GM18499 (cell line): ENCODE results near the gene KANK2.

Experiments used
- ATAC-seq: cut with Tn5 transposase; IDR thresholded peaks from one replicate; pipeline ENCODE4 v1.9.1; 2021; ENCODE audit warnings: moderate number of reproducible peaks; ENCODE audit not compliant: insufficient read depth, unreplicated experiment

The KANK2 gene

GRCh38 chr19:11226716-11227166, 29.4 kb upstream of the KANK2 start:
- no peak for ATAC-seq

- no peak for ATAC-seq
Observed at GRCh38 chr19:11225815-11226214, 28.5 kb upstream of the KANK2 start.

- no peak for ATAC-seq
Observed at GRCh38 chr19:11225172-11225571, 27.8 kb upstream of the KANK2 start.

GRCh38 chr19:11224429-11224828, 27.1 kb upstream of the KANK2 start:
- no peak for ATAC-seq

GRCh38 chr19:11223200-11223599, 25.9 kb upstream of the KANK2 start:
- ATAC-seq, result no peak

GRCh38 chr19:11221082-11221598, 23.8 kb upstream of the KANK2 start:
- ATAC-seq, result no peak

- ATAC-seq, result no peak
Observed at GRCh38 chr19:11214387-11214786, 17.0 kb upstream of the KANK2 start.

- no peak for ATAC-seq
Observed at GRCh38 chr19:11210656-11210928, 13.2 kb upstream of the KANK2 start.

GRCh38 chr19:11209839-11210655, 12.7 kb upstream of the KANK2 start:
- ATAC-seq, result no peak

GRCh38 chr19:11208561-11209471, 11.5 kb upstream of the KANK2 start:
- no peak for ATAC-seq

- ATAC-seq, result no peak
Observed at GRCh38 chr19:11205939-11206570, 8.7 kb upstream of the KANK2 start.

GRCh38 chr19:11204943-11205349, 7.6 kb upstream of the KANK2 start:
- ATAC-seq, result no peak

GRCh38 chr19:11204076-11204602, 6.8 kb upstream of the KANK2 start:
- ATAC-seq, result no peak

GRCh38 chr19:11203194-11204075, 6.1 kb upstream of the KANK2 start:
- no peak for ATAC-seq

GRCh38 chr19:11202488-11203193, 5.3 kb upstream of the KANK2 start:
- no peak for ATAC-seq

- no peak for ATAC-seq
Observed at GRCh38 chr19:11201791-11202190, 4.4 kb upstream of the KANK2 start.

GRCh38 chr19:11200931-11201330, 3.6 kb upstream of the KANK2 start:
- no peak for ATAC-seq

- no peak for ATAC-seq
Observed at GRCh38 chr19:11200015-11200574, 2.8 kb upstream of the KANK2 start.

- ATAC-seq, result no peak
Observed at GRCh38 chr19:11199517-11199916, 2.2 kb upstream of the KANK2 start.
